Esophagus mucosa (tissue), 1 donor: ENCODE data around the gene IL15. TPM values are rescaled to one million over a fixed set of nuclear protein-coding genes. Genes with fewer than 3 reads are reported as not detected.
"Not testable (repeated sequence)": the region's sequence is repeated elsewhere in the genome, so short reads cannot be mapped to it uniquely, and the experiment has no call there.

Experiments used
- ATAC-seq: fragments of 200-7000 bp; cut with Tn5 transposase; one replicate; pipeline ENCODE4 v1.9.1; 2020
- total RNA-seq: library from RNA; stranded (reverse); gene quantifications from one replicate; pipeline ENCODE4 v1.2.4, GENCODE V29; 2023
- donor health status: DM: yes; HTN: yes; CAD: no.

IL15 gene
- total RNA-seq, 1 donor from 2014 or later, result 1.9 TPM

DNA sequence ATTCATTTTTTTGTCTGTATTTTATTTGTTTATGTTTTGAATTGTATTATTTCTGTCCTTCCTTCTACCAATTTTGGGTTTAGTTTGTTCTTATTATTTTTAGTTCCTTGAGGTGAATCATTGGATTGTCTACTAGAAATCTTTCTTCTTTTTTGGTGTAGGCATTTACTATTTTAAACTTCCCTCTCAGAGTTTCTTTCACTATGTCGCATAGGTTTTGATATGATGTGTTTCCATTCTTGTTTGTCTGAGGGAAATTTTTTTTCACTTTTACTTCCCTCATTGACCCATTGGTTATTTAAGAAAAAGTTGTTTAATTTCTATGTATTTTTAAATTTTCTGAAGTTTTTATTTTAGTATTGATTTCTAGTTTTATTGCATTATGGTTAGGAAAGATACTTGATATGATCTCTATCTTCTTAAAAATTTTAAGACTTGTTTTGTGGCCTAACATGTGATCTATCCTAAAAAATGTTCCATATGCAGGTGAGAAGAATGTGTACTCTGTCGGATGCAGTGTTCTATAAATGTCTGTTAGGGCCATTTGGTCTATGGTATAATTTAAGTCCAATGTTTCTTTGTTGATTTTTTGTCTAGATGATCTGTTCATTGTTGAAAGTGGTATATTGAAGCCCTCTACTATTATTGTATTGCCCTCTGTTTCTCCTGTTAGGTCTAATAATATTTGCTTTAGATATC lies 68.8 kb downstream of the IL15 start:
- ATAC-seq, result no peak

DNA sequence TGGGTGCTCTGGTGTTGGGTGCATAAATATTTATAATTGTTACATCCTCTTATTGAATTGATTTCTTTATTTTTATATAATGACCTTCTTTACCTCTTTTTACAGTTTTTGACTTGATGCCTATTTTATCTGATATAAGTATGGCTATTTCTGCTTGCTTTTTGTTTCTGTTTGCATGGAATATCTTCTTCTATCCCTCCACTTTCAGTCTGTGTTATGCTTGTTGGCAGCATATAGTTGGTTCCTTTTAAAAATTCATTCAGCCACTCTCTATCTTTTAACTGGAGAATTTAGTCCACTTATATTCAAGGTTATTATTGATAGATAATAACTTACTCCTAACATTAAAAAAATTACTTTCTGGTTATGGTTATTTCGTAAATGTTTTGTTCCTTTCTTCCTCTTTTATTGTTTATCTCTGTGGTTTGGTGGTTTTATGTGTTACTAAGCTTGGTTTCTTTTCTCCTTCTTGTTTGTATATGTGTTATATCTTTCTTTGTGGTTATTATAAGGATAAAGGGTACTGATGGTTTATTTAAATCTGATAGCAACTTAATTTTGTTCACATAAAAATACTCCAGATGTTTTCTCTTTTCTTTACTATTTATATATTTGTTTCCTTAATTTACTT lies 69.5 kb downstream of the IL15 start:
- ATAC-seq, result no peak

DNA sequence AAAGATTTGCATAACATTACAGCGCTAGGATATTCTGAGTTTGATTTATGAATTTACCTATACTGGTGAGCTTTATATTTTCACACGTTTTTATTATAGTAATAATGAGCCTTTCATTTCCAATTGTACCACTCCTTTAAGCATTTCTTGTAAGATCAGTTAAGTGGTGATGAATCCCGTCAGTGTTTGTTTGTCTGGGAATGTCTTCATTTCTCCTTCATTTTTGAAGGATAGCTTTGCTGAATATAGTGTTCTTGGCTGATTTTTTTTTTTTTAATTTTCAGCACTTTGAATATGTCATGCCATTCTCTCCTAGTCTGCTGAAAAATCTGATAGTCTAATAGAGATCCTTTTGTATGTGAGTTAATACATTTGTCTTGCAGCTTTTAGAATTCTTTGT lies 70.1 kb downstream of the IL15 start:
- no peak for ATAC-seq

DNA sequence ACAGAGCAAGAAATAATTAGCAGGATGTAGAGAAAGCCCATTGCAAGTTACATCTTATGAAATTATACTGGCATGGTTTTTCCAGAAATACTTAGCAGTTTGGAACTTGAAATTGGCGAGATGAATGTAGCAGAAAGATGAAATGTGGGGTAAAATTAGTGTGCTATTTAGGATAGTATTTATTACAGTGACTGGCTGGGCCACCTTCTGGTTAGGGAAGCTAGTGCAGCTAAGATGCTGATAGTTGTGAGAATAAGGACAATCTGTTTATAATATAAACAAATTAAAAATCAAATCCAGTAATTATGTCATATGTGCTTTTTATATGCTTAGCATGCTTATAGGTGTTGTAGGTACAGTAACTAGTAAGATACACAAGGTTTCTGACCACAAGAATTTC lies 74.8 kb downstream of the IL15 start:
- ATAC-seq, result no peak

DNA sequence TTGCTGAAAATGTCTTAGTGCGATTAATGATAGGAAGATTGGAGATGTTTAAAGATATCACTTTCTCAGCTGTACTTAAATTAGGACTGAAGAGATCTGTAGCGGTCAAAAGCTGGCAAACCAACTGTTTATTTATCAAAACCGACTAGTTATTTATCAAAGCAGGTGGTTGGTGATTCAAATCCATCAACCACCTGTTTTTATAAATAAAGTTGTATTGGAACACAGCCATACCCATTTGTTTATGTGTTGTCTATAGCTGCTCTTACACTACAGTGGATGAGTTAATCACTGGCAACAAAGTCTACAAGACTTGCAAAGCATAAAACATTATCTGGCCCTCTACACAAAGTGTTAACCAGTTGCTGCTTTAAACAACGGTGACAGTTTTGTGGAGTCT lies 76.8 kb downstream of the IL15 start:
- ATAC-seq, result no peak

DNA sequence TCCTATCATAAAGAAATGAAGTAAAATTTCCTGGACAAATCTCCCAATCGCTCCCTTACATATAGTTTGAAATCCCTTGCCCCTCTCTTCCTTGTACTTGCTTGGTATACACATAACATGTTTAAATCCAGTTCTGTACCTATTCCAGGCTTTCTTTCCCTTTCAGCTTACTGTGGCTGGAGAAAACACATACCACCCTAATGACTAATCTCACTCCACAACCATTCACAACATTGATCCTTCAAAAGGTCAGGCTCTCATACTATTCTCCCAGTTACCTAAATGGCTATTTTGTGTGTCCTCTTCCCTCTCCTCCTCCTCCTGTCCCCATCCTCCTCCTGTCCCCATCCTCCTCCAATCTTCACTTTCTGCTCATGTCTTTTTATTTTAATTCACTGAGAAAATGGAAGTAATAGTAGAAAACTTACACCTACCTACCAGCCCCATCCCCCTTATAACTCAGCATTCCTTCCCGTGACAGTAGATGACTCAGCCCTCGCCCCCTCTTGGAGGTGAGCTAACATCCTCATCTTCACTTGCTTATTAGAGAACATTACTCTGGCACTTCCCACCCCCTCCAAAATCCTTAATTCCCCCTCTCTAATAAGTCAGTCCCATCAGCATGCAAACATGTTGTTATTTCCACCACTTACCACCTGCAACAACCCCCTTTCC lies 77.5 kb downstream of the IL15 start:
- ATAC-seq, result no peak

DNA sequence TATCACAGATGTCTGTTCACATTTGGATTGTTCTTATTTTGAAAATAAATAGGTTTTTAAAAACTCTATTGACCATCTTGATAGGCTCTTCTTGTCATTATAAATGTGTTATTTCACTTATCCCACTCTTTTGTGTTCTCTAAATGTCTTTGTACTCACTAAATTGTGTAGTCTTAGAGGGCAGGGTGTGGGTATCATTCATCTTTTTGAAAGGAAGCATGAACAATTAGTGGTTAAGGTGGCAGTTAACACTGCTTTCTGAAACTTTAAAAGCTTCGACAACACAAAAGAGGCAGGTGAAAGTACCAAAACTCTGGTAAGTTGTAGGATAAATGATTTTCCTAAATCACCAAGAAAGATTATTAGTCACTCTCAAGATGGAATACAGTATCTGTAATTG lies 83.2 kb downstream of the IL15 start:
- ATAC-seq, result no peak

DNA sequence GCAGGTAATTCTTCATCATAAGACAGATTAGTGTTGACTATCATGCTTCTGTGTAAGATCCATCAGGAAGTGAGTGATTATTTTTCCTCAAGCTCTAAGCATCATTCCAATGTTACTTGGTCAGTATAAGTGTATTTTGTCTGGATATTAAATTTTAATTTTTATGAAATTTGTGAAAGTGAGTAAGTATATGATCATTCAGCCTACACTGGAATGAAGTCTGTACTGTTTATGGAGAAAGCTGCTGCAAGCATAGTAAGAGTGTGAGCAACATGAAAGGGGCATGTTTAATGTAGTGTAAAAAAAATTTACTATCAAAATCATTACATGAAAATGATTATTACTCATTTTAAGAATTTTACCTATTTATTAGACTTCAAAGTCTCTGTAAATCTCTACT lies 84.8 kb downstream of the IL15 start:
- ATAC-seq, result no peak

DNA sequence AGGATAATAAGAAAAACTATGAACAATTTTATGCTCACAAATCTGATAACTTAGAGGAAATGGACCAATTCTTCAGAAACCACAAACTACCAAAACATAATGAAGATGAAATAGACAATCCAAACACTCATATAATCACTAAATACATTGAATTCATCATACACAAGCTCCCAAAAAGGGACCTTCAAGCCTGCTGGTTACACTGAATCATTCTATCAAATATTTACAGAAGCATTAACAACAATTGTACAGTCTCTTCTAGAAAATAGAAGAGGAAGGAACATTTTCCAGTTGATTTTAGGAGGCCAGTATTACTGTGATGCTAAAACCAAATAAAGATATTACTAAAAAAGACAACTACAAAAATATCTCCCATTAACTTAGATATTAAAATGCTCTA lies 88.3 kb downstream of the IL15 start:
- ATAC-seq, result no peak

DNA sequence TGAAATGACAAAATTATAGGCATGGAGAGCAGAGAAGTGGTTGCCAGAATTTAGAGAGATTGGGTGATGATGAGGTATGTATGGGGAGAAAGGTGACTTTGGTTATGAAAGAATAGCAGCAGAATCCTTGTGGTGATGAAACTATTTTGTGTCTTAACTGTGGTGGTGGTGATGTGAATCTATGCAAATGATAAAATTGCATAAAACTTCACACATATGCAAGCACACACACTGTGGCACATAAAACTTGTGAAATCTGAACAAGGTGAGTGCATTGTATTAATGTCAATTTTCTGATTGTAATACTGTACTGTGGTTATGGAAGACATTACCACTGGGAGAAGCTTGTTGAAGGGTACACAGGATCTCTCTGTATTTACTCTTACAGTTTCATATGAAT lies 91.0 kb downstream of the IL15 start:
- no peak for ATAC-seq

DNA sequence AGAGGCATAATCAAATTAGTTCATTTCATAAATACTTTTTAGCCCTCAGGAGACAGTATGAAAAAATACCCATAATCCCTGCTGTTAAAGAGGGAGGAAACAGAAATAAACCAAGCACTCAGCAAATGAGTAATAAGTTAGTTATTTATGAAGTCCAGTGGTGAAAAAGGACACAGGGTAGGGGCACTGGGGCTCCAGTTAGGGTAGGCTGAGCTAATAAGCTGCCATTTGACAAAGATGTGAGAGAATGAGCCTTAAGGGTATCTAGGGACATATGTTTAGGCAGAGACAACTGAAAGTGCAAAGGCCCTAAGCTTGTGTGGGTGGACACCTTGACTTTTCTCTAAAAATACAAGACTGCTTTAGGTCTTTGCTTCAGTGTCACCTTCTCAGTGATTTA lies 94.4 kb downstream of the IL15 start:
- no peak for ATAC-seq

DNA sequence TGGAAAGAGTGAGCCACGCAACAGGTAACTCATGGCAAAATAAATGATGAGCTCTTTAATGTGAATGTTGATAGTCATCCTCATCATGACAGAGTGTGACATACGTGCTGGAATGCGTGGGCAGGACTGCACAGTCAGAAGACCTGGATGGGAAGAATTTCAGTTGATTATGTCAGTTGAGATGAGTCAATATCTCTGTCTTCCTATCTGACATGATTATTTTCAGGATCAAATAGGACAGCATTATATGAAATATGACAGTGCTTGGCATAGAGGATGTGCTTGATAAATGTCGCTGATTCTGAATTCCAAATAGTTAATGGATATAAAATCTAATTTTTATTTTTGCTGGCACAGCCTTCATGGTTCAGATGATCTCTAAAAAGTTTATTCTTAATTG lies 95.1 kb downstream of the IL15 start:
- ATAC-seq, result no peak

DNA sequence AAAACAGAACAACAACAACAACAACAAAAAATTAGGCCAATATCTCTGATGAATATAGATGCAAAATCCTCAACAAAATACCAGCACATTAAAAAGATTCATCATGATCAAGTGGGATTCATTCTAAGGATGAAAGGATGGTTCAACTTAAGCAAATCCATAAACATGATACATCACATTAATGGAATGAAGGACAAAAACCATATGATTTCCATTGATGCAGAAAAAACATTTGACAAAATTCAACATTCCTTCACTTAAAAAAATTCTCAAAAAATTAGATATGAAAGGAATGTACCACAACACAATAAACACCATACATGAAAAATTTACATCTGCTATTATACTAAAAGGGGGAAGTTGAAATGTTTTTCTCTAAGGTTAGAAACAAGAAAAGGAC lies 103.3 kb downstream of the IL15 start:
- ATAC-seq, result no peak

DNA sequence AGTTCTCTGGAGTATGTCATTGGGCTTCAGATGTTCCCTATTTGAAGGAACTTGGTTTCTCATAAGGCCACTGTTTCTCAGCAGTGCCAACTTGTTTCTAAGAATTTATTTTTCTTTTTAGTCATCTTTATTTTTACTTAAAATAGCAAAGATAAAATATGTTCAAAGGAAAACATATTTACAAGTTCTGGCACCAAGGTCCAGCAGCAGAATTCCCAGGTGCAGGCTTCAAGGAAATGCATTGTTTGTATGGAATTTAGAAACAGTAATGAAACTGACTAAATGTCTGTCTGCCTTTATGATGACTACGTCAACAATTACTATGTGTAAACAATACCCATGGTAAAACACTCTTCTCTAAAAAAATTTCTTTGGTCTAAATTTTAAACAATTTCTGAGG lies 109.6 kb downstream of the IL15 start:
- ATAC-seq, result no peak

DNA sequence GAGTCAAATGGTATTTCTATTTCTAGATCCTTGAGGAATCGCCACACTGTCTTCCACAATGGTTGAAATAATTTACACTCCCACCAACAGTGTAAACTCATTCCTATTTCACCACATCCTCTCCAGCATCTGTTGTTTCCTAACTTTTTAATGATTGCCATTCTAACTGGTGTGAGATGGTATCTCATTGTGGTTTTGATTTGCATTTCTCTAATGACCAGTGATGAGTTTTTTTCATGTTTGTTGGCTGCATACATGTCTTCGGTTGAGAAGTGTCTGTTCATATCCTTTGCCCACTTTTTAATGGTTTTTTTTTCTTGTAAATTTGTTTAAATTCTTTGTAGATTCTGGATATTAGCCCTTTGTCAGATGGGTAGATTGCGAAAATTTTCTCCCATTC lies 115.4 kb downstream of the IL15 start:
- not testable (repeated sequence) for ATAC-seq

DNA sequence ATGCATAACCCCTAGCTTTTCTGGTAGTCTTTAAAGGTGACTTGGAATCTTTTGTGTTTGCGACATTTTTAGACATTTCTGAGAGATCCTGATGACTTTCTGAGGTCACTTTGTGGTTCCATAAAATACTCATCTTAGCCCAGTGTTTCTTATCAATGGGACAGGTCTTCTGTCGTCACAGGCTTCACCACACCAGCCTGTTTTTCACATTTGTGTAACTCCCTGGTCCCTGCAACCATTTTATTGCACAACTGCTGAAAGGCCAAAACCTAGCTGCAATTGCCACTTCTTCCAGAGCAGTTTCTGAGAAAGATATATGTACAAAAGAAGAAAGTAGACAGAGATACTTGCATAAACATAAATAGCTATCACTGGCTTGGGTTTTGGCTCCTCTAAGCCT lies 120.9 kb downstream of the IL15 start:
- no peak for ATAC-seq

DNA sequence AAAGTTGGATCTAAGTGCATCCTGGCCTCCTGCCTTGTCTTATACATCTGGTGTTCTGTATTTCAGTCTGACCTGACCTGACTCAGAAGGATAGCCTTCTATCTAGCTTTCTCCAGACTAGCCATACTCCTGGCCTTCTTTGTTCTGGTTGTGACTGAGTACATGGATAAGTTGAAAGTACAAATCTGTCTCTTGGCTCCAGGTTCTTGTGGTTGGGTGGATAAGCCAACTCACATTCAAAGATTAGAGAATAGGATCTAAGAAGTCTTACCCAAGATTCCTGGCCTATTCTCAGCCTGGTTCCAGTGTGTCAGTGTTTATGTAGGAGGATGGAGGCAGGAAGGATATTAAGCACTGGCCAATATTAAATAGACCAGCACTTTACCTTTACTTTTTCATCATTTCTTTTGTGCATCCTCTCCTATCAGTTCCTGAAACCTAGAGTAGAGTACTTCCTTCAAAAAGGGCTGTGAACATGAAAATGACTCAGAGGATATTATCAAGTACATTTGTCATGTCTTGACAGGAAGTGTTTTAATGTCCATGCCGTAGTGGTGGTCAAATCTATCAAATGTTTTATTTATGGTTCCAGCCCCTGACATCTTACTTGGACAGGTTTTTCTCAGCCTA lies 123.5 kb downstream of the IL15 start:
- no peak for ATAC-seq

DNA sequence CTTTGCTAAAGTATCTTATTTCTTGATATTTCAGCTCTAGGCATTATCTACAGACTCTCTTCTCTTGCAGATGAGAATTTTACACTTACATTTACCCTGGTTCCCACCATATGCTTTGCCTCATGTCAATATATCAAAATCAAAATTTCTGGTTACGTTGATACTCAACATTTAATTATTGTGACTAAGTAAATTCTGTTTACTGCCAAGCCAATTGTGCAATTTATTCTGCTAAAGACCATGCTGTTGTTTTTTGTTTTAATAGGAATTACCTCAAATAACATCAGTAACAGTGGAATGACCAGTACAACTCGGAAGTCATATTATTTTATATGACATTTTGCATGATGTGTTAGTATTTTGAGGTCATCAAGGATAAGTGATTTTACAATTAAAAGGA lies 125.5 kb downstream of the IL15 start:
- no peak for ATAC-seq

DNA sequence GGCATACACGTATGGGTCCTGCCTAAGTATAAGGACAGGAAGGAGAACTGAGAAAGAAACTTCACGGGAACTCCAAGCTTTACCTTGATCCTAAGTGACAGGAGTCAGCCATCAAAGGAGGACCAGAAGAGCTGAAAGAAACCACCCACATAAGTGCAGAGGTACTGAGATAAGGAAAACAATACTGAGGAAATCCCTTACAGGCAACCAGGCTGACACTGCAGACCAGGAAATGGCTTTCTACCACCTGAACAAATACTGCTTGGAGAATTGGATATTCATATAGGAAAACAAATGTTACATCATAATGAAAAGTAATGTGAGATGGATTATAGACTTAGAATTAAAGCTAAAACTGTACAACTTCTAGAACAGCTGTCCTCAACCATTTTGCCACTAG lies 127.0 kb downstream of the IL15 start:
- ATAC-seq, result no peak

DNA sequence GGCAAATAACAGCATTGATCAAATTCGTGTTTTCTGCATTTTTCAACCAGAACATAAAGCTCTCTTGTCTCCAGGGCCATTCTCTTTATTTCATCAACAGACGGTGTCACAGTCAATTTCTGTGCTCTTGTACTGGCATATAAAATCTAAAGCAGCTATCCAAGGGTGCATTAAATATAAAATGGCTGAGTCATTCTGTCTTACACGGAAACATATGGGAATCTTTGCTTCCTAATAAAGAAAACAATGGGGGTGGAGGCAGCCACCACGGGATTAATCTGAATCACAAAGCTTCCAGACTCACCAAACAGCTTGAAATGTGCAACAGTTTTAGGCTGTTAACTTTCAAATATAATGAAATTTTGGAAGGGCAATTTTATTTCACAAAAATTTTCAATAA lies 132.6 kb downstream of the IL15 start:
- peak; percentile 47 for ATAC-seq

DNA sequence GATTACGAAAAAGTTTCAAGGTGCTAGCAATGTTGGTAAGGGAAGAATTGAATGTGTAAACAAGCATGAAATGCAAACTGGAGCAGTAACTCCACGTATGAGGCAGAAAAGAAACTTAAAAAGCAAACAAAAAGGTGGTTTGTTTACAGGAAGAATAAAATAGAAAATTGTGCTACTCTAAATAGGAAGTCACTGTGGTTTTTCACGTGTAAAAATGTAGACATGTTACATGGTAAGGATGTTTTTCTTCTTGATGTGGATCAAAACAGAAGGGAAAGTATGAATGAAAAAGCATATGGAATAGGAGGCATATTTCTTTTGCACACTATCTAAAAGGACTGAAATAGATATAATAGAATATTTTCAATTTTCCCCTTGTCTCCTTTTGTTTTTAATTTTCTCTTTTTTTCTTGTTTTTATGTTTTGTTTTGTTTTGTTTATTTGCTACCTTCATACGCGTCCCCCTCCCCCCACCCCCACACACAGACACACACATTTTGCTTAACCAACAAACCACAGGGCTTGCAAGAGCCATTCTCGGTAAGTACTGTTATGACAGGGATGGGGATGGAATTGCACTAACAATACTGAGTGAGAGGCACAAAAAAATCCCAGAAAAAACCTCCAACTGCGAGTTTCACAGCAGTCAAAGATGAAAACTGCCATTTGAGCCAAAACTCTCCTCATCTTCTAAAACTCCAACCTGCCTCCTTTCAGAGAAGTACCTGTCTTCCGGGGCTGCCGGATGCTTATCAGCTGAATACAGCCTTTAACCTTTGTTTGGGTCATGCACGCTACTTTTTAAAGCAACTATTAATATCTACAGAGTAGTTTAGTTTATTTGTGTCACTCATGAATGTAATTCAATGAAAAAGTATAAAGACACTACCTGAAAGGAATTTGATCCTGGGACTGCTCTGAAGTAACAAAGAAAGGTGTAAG lies 135.8 kb downstream of the IL15 start:
- ATAC-seq, result no peak

DNA sequence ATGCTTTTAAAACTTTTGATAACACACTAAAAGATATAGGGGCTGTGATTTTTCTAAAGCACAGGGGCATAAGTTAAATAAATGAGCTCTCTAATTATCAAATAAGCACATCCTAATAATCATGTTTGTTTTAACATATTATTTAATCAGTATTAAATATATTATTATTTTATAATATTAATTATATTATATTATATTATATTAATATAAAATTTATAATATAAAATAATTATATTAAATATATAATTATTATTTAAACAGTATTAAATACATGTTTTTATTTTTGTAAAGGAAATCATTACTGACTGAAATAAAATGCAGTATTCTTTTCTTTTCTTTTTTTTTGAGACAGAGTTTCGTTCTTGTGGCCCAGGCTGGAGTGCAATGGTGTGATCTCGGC lies 136.5 kb downstream of the IL15 start:
- no peak for ATAC-seq

DNA sequence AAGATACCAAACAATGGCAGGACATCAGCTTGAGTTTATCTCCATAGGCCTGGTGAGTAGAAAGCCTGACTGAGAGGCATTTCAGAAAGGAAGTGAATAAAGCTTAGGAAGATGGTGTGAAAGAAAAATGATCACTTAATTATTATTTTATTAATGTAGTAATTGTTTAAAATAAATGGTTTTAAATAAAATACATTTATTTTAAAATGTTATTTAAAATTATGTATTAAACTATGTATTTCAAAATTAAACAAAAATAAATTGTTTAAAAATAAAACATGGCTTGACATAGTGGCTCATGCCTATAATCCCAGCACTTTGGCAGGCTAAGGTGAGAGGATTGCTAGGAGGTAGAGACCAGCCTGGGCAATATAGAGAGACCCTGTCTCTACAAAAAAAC lies 145.8 kb downstream of the IL15 start:
- no peak for ATAC-seq
